Glomerular visceral epithelial cell (primary cell): Measurements from ENCODE around the gene CUL2.
"Not testable (repeated sequence)": the region's sequence is repeated elsewhere in the genome, so short reads cannot be mapped to it uniquely, and the experiment has no call there.

Experiments
- DNase-seq: peaks from one replicate; pipeline ENCODE4 v3.0.0-alpha.2; 2016; ENCODE audit errors: extremely low spot score

CUL2 gene

GRCh38 chr10:35090162-35090954 lies at the start of gene CUL2:
CUL2 (minus strand) TSS chr10:35090341; CDS start chr10:35071317, 19,024 bp downstream.
- DNase-seq = peak; percentile 93

DNA sequence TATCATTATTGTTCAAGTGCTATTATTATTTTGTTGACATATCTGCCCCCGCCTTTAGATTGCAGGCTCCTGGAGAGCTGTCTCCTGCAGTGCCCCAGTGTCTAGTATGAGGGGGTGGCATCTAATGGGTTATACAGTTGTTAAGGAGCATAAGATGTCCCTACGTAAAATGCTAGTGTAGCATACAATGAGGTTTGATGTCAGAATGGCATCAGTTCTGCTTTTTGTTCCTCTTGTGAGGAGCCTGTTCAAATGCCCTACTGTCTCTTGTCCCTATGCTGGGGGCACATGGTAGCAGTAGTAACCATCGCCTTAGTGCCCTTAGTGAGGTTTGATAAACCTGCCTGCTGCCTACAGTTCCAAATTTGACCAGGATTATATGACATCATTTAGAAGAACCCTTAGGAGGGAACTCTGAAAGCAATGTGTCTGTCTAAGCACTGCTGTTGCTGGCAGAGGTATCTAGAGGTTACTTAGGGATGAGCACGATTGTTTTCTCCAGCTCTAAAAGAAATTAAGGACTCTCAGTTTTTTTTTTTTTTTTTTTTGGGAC lies 46.2 kb upstream of the CUL2 start:
- no peak for DNase-seq

DNA sequence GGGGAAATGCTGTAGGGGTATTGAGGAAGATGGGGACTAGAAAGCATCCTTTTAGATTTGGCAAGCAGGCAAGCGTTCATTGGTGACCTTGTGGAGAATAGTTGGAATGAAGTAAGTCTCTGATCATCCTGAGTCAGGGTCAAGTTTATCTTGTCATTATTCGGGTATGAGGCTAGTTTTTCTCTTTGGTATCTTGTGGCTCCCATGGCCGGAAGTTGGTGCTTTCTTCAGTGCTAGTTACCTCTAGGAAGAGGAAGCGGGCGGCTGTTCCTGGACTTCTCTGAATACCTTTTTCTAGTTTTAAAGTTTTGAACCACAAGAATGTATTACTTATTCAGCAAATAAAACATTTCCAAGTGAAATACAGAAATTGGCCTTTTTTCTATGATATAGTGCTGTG lies 45.7 kb upstream of the CUL2 start:
- DNase-seq = no peak

- DNase-seq = no peak
Measured at GRCh38 chr10:35133586-35133985, 43.4 kb upstream of the CUL2 start.

DNA sequence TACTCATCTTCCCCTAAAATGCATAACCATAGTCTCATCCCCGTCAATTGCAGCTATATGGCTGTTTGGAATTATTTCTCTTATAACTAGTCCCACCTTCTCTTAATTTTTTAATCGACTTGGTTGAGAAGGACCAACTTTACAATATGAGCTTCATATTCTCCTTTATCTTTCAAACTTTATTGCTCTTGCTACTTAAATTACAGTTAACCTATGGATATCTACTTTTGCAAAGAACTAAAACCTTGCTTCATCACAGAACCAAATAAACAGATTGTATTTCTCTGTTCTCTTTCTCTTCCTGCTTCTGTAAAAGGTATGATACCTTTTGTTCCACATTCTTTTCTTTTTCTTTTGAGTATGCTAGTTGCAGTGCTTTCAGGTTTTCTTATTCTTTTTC lies 42.6 kb upstream of the CUL2 start:
- no peak for DNase-seq

DNA sequence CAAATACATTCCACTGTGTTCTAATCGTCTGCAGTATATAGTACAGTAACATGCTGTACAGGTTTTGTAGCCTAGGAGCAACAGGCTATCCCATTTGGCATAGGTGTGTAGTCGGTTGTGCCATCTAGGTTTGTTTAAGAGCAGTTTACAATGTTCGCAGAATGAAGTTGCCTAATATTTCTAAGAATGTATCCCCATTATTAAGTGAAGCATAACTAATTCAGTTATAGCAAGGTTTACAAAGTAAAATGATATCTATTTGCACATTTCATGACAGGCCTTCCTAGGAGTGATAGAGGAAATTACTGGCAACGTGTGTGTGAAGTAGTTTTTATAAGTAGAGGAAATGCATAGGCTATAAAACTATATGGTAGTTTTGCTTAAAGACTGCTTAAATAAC lies 40.5 kb upstream of the CUL2 start:
- no peak for DNase-seq

- no peak for DNase-seq
Measured at GRCh38 chr10:35129185-35129674, 39.1 kb upstream of the CUL2 start.

DNA sequence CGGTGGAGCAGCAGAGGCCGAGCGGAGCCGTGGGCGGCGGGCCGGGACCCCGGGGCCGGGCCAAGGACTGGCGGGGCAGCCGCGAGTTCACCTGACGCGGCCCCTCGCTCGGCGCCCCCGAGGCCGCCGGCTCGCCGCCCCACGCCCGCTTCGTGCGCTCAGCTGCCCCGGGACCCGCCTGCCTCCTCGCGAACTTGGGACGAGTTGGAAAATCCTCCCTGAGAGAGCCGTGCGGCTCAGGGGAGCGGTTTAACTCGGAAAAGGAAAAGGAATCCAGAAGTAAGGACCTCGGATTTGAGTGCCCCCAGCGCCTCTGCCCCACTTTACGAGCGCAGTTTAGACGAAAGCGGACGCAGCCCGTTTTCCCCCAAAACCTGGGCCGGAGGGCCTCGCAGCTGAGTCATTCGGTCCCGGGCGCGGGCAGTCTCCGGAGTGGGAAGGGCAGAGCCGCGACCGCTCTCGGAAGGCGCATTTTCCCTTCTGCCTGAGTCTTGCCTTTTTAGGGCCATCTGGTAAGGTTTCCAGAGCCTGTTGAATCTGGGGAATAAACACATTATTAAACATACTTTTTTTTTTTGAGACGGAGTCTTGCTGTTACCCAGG lies 37.2 kb upstream of the CUL2 start:
- DNase-seq = peak; percentile 57

DNA sequence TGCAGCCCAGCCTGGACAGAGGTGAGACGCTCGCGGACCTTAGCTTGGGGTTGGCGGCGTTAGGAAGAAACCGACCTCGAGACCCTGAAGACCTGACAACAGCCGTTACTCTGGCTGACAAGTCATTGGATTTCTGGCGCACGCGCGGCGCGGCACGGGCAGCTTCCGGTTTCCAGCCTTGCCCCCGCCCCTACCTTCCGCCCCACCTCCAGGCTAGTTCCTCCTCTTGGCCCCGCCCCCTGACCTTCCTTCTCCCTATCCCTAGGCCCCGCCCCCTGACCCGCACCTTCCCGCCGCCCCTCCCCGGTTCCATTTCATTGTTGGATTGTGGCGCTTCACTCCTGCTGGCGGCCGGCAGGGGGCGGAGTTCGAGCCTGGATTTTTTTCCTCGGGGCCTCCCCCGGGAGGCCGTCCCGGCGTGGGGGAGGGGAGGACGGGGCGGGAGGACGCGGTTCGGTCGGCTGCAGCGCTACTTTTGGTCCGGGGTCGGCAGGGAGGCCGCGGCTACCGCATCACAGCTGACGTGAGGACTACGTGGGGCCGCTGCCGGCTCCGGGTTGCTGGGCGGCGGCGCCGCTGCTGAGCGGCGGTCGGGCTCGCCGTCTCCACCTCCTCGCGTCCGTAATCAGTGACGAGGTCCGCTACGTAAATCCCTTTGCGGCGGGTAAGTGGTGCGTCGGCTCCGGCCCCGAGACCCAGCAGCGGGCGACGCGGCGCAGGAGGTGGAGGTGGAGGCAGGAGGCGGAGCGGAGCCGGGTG lies 36.6 kb upstream of the CUL2 start, which contains the start of gene CREM:
Gene CREM (plus strand): TSS at position 317 of the 759 bp plus-strand sequence. CDS start 10,990 bp downstream, outside the sequence.
- DNase-seq = peak; percentile 98

GRCh38 chr10:35126062-35126529 lies 36.0 kb upstream of the CUL2 start:
- no peak for DNase-seq

DNA sequence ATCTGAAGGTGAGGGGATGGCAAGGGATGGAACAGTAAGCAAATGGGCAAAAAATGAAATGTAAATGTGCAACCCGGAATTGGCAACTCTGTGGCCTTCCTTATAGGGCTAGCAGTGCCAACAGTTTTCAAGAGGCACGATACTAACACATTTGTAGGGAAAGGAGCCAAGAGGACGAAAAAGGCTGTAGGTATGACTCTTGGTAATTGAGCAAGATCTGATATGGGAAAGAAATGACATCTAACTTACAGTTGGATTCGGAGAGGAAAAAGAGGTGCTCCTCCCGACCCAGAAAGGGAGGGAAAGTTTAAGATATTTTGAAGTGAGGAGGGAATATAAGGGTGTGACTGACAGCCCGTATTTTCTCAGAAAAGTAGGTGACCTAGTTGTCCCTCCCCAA lies 34.4 kb upstream of the CUL2 start:
- no peak for DNase-seq

DNA sequence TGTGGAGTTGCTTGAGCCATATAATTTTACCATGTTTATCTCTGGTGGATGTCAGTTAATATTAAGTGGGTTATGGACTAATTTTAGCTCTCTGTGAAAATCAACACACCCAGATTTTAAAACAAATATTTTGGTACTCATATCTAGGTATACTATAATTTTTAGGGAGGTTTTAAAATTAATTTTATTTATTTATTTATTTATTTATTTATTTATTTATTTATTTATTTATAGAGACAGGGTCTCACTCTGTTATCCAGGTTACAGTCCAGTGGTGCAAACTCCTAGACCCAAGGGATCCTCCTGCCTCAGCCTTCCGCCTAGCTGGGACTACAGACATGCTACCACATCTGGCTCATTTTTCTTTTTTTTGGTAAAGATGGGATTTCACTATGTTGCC lies 29.2 kb upstream of the CUL2 start:
- DNase-seq = no peak

GRCh38 chr10:35112571-35112970 lies 22.4 kb upstream of the CUL2 start:
- no peak for DNase-seq

GRCh38 chr10:35103882-35104281 lies 13.7 kb upstream of the CUL2 start:
- DNase-seq = no peak

DNA sequence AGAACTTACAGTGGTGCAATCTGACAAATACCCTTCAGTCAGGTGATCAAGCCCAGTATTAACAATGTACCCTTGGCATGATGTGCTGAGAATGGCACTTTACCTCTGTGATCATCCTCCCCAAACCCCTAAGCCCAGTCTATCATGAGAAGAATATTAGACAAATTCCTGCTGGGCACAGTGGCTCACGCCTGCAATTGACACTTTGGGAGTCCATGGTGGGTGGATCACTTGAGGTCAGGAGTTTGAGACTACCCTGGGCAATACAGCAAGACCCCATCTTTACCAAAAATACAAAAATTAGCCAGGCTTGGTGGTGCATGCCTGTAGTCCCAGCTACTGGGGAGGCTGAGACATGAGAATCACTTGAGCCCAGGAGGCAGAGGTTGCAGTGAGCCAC lies 7.4 kb upstream of the CUL2 start:
- no peak for DNase-seq

GRCh38 chr10:35096312-35096711 lies 6.2 kb upstream of the CUL2 start:
- DNase-seq = no peak

- no peak for DNase-seq
Measured at GRCh38 chr10:35092851-35093250, 2.7 kb upstream of the CUL2 start.

DNA sequence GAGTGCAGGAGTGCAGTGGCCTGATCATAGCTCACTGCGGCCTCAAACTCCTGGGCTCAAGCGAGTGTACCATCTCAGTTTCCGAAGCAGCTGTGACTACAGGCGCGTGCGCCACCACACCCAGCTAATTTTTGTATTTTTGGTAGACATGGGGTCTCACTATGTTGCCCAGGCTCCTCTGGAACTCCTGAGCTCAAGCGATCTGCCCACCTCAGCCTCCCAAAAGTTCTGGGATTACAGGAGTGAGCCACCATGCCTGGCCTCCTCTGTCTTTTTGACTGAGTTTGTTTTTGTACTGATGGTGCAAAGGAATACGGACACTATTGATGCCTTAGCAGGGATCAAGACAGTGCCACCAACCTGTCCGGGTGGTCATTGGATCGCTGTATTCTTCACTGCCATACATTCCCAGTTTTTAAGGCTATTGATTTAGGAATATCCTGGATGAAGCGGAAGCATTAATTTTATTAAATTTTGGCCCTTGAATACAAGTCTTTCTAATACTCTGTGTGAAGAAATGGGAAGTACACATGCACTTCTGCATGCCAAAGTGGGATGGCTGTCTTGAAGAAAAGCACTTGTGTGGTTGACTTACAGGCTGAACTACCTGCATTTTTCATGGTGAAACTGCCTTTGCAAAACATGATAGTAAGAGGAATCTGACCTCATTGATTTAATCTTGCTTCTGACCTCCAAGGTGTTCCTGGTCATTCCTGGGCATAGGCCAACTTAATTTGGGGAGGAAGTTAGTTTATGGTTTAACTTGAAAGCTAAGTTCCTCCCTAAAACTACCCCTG lies 2.1 kb upstream of the CUL2 start:
- no peak for DNase-seq

- DNase-seq = peak; percentile 17
Measured at GRCh38 chr10:35089611-35090161, 455 bp downstream of the CUL2 start.

- DNase-seq = no peak
Measured at GRCh38 chr10:35083242-35083641, 6.9 kb downstream of the CUL2 start.

GRCh38 chr10:35080261-35080660 lies 9.9 kb downstream of the CUL2 start:
- not testable (repeated sequence) for DNase-seq
